ENCODE data around the gene ZNF652.

DNA sequence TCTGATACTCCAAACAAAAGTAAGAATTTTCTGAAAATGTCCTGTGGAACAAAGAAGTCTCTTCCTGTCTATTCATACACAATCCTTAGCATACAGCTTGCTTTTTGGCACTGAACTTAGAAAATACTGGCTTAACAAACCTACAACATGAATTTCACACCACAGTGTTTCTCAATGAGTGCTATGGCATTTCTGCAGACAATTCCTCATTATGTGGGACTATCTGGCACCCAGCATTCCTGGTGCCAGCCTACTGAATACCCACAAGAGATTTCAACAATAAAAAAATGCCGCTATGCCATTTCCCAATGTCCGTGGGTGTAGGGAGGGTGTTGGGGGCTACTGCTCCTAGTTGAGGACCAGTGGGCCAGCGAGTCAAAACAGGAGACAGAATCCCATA lies 62.1 kb downstream of the ZNF652 start:
- TF ChIP-seq, protein P1, sequence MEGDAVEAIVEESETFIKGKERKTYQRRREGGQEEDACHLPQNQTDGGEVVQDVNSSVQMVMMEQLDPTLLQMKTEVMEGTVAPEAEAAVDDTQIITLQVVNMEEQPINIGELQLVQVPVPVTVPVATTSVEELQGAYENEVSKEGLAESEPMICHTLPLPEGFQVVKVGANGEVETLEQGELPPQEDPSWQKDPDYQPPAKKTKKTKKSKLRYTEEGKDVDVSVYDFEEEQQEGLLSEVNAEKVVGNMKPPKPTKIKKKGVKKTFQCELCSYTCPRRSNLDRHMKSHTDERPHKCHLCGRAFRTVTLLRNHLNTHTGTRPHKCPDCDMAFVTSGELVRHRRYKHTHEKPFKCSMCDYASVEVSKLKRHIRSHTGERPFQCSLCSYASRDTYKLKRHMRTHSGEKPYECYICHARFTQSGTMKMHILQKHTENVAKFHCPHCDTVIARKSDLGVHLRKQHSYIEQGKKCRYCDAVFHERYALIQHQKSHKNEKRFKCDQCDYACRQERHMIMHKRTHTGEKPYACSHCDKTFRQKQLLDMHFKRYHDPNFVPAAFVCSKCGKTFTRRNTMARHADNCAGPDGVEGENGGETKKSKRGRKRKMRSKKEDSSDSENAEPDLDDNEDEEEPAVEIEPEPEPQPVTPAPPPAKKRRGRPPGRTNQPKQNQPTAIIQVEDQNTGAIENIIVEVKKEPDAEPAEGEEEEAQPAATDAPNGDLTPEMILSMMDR (IDR thresholded peaks at IDR 0.05), result no peak
- no peak for TF ChIP-seq POLR2A (IDR thresholded peaks at IDR 0.05)
